CD4-positive, alpha-beta T cell treated with Interleukin-12 subunit alpha and Interleukin-12 subunit beta, for 1 hour (primary cell): ENCODE measurements around the gene OR51Q1.

ENCODE experiments used
- DNase-seq: peaks from one replicate; pipeline ENCODE4 v3.0.0-alpha.2; 2020

Gene OR51Q1, protein sequence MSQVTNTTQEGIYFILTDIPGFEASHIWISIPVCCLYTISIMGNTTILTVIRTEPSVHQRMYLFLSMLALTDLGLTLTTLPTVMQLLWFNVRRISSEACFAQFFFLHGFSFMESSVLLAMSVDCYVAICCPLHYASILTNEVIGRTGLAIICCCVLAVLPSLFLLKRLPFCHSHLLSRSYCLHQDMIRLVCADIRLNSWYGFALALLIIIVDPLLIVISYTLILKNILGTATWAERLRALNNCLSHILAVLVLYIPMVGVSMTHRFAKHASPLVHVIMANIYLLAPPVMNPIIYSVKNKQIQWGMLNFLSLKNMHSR

DNA sequence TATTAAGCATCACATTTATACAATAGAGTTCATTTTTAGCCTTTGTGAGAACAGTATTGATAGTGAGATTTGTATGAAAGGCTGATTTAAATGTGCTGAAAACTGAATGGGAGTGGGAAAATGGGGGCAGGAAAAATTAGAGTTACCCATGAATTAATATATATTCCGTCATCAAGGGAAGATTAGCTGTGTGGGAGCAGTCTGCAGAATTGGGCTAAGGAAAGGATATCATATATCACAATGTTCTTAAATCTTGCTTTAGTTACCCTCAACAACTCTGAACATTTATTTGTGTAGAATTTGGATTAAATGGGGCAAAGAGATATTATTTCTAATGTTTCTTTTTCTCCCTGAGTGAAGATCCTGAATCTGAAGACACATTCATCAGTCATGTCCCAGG lies at the start of gene OR51Q1:
OR51Q1 (plus strand) TSS at position 301 of the 400 bp plus-strand sequence; CDS start at position 391, 90 bp downstream.
- DNase-seq = no peak

DNA sequence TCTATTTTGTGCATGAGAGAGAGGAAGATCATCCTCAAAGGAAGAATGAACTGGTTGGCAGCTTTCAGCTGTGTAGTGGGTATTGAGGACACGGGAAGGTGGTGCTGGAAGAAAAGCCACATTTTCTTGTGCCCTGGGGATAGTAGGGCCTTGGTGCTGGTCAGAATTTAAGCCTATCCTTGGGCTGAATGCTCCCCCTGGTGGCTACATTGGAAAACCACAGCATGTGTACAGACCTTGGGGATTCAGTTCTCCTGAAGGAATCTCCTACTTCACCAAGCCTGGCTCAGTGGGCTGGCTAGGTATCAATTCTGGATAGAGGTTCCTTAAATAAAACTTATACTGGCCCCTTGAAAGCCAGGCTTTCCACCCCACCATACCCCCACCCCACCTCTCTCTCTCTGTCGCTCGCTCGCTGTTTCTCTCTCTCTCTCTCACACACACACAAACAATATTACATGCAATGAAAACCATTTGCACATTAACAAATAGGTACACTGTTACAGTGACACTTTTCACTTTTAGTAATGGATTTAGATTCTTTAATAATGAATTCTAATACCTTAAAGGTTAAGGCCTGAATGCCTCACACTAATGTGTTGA lies 41.1 kb upstream of the OR51Q1 start:
- peak; percentile 13 for DNase-seq

DNA sequence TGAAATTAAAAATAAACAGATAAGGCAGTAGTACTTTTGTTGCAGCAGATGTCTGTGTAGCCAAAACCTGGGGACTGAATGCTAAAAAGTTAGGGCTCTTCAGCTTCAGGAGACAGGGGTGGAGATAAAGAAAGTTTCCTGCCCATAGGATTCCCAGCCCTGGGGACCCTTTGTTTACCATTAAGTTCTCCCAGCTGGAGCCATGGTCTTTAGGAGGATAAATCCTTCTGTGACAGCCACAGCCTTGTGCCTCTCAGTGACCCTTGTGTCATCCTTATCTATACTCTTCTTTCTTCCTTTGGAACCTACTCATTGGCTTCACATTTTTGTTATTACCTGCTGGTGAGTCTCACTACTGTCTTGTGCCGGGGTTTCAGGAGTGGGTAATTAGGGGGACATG lies 38.3 kb upstream of the OR51Q1 start, which contains the start of gene OR51M1:
OR51M1 (plus strand) TSS at position 237 of the 400 bp plus-strand sequence. CDS start 5,587 bp downstream, outside the sequence.
- DNase-seq = no peak

DNA sequence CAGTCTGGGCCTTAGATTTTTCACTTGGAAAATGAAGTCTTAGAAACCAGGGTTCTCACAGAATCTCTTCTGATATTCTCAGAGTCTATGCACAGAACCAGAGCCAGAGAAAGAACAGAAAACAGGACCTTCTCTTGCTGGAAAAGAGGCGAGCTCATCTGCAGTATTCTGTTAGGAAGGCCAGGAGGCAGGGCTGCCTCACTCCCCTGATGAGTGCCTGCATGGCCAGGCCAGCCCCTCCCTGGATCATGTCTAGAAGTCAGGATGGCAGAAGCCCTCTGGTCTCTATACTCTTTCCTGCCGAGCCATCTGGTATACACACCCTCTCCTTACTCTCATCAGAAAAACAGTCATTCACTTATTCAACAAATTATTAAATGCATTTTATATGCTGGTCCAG lies 37.6 kb upstream of the OR51Q1 start:
- DNase-seq = no peak

DNA sequence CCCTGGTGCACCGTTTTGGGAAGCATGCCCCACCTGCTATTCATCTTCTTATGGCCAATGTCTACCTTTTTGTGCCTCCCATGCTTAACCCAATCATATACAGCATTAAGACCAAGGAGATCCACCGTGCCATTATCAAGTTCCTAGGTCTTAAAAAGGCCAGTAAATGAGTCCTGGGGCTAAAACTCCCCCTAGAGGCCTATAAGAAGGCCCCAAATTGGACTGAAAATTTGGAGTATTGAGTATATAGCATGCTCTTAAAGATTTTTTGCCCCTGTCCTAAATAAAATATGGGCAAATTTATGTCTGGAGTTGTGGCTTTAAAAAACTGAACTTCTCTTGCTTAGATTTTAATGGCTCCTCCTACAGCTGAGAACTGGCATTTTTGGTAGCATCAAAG lies 31.7 kb upstream of the OR51Q1 start:
- no peak for DNase-seq

DNA sequence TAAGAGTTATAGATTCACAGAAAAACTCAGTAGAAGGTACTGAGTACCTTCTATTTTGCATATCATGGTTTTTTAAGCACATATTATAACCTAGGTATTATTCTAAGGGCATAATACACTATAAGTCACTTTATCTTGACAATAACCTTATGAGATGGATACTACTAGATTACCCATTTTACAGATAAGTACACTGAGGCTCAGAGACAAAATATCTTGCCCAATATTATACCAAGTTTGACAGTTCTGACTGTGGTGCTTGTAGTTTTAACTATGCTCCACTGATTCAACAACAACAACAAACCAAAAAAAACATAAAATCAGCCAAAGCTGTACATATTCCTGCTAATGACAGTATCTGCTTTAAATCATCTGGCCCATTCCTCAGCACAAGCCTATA lies 27.8 kb upstream of the OR51Q1 start:
- no peak for DNase-seq

DNA sequence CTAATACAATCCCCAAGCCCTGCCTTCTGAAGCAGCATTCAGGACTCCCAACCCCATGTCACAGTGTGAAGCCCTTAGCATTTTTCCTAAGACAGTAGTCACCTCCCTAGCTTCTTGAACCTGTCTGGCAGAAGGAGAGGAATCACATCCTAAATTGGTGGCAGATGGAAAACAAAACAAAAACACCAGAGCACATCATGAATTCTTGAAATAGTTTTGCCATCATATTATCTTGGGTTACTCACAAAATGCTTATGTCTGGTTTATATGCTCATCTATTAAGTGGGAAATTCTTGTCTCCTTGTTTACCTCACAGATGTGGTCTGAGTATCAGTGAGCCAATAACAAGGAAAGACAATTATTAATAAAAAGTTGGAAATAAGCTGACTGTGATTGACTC lies 23.0 kb upstream of the OR51Q1 start:
- DNase-seq = no peak

DNA sequence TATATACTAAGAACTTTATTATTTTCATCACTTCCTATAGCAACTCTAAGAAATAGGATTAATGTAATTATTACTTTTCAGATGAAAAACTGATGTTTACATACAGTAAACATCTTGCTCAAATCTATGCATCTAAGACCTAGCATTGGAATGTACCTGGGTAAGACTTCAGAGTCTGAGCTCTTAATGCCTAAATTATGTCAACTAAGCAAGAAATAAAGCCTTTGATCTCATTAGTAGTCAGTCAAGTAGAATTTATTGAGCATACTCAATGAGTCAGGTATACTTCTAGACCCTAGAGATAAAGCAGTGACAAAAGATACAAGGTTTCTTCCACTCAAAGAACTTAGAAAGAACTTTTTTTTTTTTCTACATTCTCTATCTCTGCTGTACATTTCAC lies 16.7 kb upstream of the OR51Q1 start:
- DNase-seq = no peak

DNA sequence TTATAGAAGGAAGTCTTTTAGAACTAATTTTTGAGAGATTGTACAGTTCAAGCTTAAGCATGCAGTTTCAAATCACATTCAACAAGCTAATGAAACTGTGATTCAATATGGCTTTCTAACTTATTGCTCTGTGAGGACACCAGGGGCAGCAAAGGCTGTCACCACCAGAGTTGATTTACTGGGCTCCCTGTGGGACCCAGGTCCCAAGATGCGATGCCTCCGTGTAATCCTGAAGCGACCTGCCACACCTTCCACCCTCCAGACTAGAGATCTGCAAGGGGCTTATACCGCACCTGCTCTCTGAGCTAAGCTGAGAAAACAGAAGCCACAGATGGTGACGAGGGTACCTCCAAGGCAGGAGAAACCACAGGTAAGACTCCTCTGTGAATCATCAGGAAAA lies 918 bp upstream of the OR51Q1 start:
- no peak for DNase-seq

DNA sequence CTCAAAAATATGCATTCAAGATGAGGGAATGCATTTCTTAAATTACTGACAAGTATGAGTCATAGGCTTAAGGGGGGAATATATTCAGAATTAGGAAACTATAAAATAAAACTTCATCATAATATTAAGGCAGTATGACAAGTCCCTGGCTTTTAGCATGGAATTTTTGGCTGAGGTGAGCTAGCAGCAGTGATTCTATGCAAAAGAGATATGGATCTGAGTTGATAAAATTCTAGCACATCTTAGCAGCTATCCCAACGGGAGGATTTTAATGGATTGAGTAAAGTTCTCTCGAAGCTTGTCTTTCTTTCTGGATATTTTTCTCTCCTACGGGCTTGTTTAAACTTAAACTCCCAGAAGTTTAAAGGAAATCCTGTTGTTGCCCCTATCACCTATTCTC lies 1.2 kb downstream of the OR51Q1 start:
- no peak for DNase-seq

DNA sequence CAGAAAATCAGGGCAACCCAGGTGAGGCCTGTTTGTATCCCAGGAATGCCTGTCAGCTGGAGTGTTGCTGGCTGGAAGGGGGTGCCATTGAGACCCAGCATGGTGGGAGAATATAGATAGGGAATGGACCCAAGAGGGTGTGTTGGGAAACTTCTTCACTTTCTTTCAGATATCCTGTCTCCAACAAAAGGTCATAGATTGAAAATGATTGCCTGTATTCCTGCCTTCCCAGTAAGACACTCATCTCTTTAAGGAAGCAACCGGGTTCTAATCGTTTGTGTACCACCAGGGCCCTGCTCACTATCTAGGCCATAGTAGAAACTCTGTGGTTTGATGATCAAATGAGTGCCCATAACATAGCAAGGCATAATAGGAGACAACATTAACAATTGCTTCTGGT lies 19.5 kb downstream of the OR51Q1 start, which contains the start of gene OR51I1:
OR51I1 (minus strand) TSS at position 101 of the 400 bp plus-strand sequence; CDS start at position 101, 0 bp downstream.
- DNase-seq = no peak

DNA sequence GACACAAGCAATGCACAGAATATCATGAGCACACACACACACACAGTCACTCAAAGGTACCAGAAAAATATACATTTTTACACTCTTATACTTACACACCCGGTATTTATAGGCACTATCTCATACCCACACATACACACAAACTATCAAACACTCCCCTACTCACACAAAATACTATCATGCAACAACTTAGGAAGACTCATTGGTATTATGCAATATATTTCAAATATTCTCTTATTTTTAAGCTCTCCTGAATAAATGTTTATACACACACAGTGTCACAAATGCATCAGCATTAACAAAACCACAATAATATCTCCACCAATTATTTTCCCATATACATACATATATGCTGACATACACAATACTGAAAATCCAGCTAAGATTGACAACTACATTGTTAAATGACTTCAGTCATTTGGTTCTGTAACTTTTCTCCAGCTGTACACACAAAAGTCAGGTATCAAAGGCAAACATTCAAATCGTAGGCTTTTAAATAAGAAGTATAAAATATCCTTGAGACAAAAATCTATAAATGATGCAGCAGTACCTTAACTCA lies 22.0 kb downstream of the OR51Q1 start:
- no peak for DNase-seq

DNA sequence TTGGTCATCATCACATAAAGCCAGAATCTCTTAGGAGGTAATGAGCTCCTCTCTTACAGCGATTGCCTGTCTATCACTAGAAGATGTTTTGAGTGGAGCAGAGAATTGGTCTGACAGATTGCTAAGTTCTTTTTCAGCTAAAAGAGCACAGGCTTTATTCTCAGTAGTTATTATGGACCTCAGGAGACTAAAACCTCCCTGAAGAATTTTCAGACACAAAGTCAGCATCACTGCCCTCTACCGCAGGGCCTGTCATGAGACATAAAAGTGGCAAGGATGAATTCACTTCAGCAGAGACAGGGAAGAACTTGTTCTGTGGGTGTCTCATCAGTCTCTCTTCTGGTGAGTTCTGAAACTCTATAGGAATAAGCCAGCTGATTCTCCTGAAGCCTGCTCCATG lies 27.1 kb downstream of the OR51Q1 start, which contains the start of gene OR51I2:
OR51I2 (plus strand) TSS at position 301 of the 400 bp plus-strand sequence. CDS start 4,166 bp downstream, outside the sequence.
- no peak for DNase-seq

DNA sequence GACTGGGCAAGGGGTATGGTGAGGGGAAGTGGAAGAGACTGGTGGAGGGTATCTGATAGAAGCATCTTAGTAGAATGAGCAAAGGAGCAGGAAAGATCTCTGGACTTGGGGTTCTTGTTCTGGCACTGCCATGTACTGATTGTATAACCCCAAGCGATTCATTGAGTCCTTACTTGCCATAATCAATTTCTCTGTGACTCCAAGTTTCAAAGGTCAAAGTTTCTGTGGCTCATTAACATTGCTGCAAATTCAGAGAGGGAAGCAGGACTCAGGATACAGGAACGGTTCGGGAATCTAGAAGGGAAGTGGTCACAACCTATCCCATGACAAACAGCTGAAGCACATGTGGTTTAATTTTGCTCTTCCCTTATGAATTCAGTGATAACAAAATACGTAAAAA lies 27.5 kb downstream of the OR51Q1 start:
- no peak for DNase-seq

DNA sequence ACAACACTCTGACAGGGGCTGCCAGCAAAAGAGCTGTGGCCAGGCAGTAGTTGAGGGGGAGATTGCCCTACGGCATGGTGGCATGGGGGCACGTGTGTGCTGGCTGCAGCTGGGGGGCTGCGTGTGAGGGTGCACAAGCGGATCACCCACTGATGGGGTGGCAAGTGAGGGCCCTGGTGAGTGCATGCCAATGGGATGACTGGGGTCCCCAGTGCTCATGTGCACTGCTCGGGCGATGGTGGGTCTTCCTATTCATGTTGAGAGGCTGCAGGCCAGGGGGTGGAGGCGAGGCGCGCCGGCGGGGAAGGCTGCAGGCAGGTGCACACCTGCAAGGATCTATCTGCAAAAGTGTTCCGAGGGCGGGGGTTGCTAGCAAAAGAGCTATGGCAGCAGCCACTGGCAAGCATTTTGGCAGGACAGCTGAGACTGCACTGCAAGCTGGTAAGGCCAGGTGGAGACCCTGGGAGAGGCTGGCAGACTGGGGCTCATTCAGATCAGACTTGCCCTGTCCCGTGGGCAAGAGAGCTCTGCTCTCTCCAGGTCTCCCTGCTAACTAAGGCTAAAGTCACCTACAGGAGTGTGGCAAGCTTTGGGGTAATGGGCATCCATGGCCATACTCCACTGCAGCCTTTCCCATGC lies 39.2 kb downstream of the OR51Q1 start:
- DNase-seq = no peak

DNA sequence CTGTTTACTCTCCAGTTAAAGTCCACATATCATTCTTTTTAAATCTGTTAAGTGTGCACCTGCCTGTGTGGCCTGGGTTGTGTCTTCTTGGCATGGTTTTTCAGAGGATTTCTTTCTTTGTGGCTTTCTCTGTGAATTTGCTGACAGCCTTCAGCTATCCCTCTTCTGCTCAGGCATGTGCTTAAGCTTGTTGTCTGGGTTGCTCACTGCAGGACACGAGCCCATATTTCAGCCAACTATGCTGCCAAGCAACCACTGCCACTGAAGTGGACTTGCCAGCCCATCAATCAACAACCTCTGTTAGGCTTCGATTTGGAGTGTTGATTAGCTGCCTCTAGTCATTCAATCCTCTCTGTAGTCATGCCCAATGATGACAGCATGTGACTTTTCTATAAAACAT lies 45.6 kb downstream of the OR51Q1 start:
- no peak for DNase-seq
